HUES48 (cell line): Measurements from ENCODE around the gene KCNE3.

Experiments used
- H3K27ac ChIP-seq: one replicate; pipeline ENCODE4 v1.7.0; 2013; ENCODE audit warnings: low read depth, low read length, inconsistent platforms
- H3K27me3 ChIP-seq: 2 replicates; pipeline ENCODE4 v1.6.1; 2013; ENCODE audit warnings: mild to moderate bottlenecking, low read length; ENCODE audit not compliant: control insufficient read depth, insufficient read depth
- H3K36me3 ChIP-seq: 2 replicates; pipeline ENCODE4 v1.6.1; 2013; ENCODE audit warnings: low read length; ENCODE audit not compliant: control insufficient read depth, insufficient read depth
- H3K4me1 ChIP-seq: 2 replicates; pipeline ENCODE4 v1.6.1; 2013; ENCODE audit warnings: mild to moderate bottlenecking, low read length; ENCODE audit not compliant: control insufficient read depth, insufficient read depth
- H3K4me3 ChIP-seq: 2 replicates; pipeline ENCODE4 v1.5.1; 2013; ENCODE audit warnings: mild to moderate bottlenecking, low read depth, low read length
- H3K9ac ChIP-seq: 2 replicates; pipeline ENCODE4 v1.6.1; 2013; ENCODE audit warnings: mild to moderate bottlenecking, low read depth, low read length, moderate library complexity
- H3K9me3 ChIP-seq: 2 replicates; pipeline ENCODE4 v1.6.1; 2013; ENCODE audit warnings: low read length; ENCODE audit not compliant: control insufficient read depth, insufficient read depth

The KCNE3 gene

GRCh38 chr11:74487875-74488274 lies 20.5 kb upstream of the KCNE3 start:
- Histone ChIP-seq H3K27me3 (no peaks in the 10 kb centered on the region), H3K9me3 (no peaks in the 10 kb centered on the region), H3K4me3 (no peak overlapping the region), H3K9ac (no peak overlapping the region), H3K27ac (no peak overlapping the region), H3K4me1 (no peaks in the 10 kb centered on the region), H3K36me3 (no peaks in the 10 kb centered on the region)

DNA sequence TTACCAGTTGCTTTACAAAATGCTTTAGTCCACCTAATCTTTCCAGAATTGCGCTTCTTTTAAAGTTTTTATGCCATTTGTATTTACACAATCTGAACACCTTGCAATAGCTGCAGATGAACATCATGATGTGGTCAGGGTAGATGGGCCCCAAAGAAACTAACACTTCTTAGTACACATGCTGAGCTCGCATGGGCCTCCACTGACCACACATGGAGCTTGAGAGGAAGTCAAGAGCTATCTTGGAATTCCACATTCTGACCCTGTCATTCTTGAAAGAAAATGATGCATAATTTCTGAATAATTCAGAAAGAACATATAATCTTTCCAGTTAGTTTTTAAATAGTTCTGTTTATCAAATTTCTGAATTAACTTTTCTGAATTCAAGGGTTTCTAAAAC lies 18.5 kb upstream of the KCNE3 start:
- no peaks in the 10 kb centered on the region for H3K4me1 ChIP-seq
- H3K9me3 ChIP-seq: no peaks in the 10 kb centered on the region
- no peak overlapping the region for H3K9ac ChIP-seq
- no peak overlapping the region for H3K4me3 ChIP-seq
- no peaks in the 10 kb centered on the region for H3K27me3 ChIP-seq
- no peak overlapping the region for H3K27ac ChIP-seq
- H3K36me3 ChIP-seq: no peaks in the 10 kb centered on the region

- no peaks in the 10 kb centered on the region for H3K4me1 ChIP-seq
- H3K9ac ChIP-seq: no peak overlapping the region
- no peaks in the 10 kb centered on the region for H3K9me3 ChIP-seq
- no peak overlapping the region for H3K4me3 ChIP-seq
- H3K36me3 ChIP-seq: no peaks in the 10 kb centered on the region
- no peak overlapping the region for H3K27ac ChIP-seq
- H3K27me3 ChIP-seq: no peaks in the 10 kb centered on the region
Observed at GRCh38 chr11:74480688-74481417, 13.5 kb upstream of the KCNE3 start.

DNA sequence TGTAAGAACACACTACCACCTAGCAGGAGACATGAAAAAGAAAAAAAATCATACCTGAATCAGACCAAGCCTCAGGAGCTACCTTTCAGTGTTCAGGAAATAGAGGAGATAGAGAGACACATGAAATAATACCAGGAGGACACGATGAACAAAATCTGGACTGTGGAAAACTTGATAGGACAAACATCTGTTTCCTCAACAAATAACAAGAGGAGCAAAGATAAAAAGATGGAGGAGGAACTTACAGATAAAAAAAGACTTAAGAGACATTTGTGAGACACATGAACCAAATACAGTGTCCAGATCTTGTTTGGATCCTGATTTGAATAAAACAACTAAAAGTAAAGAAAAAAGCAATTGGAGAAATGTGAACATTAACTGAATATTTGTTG lies 12.4 kb upstream of the KCNE3 start:
- Histone ChIP-seq H3K9ac (no peak overlapping the region), H3K27me3 (no peaks in the 10 kb centered on the region), H3K27ac (no peak overlapping the region), H3K4me3 (no peak overlapping the region), H3K9me3 (no peaks in the 10 kb centered on the region), H3K4me1 (no peaks in the 10 kb centered on the region), H3K36me3 (no peaks in the 10 kb centered on the region)

GRCh38 chr11:74478877-74479731 lies 11.8 kb upstream of the KCNE3 start:
- H3K4me3 ChIP-seq: no peak overlapping the region
- no peaks in the 10 kb centered on the region for H3K27me3 ChIP-seq
- H3K9ac ChIP-seq: no peak overlapping the region
- H3K36me3 ChIP-seq: no peaks in the 10 kb centered on the region
- no peaks in the 10 kb centered on the region for H3K4me1 ChIP-seq
- H3K9me3 ChIP-seq: no peaks in the 10 kb centered on the region
- no peak overlapping the region for H3K27ac ChIP-seq

GRCh38 chr11:74476536-74476935 lies 9.2 kb upstream of the KCNE3 start:
- no peak overlapping the region for H3K9ac ChIP-seq
- H3K4me1 ChIP-seq: no peaks in the 10 kb centered on the region
- H3K27me3 ChIP-seq: no peaks in the 10 kb centered on the region
- H3K9me3 ChIP-seq: no peaks in the 10 kb centered on the region
- no peak overlapping the region for H3K27ac ChIP-seq
- H3K36me3 ChIP-seq: no peaks in the 10 kb centered on the region
- H3K4me3 ChIP-seq: no peak overlapping the region

GRCh38 chr11:74474316-74474715 lies 7.0 kb upstream of the KCNE3 start:
- Histone ChIP-seq H3K36me3 (no peaks in the 10 kb centered on the region), H3K27me3 (no peaks in the 10 kb centered on the region), H3K27ac (no peak overlapping the region), H3K9me3 (no peaks in the 10 kb centered on the region), H3K4me1 (no peaks in the 10 kb centered on the region), H3K4me3 (no peak overlapping the region), H3K9ac (no peak overlapping the region)

DNA sequence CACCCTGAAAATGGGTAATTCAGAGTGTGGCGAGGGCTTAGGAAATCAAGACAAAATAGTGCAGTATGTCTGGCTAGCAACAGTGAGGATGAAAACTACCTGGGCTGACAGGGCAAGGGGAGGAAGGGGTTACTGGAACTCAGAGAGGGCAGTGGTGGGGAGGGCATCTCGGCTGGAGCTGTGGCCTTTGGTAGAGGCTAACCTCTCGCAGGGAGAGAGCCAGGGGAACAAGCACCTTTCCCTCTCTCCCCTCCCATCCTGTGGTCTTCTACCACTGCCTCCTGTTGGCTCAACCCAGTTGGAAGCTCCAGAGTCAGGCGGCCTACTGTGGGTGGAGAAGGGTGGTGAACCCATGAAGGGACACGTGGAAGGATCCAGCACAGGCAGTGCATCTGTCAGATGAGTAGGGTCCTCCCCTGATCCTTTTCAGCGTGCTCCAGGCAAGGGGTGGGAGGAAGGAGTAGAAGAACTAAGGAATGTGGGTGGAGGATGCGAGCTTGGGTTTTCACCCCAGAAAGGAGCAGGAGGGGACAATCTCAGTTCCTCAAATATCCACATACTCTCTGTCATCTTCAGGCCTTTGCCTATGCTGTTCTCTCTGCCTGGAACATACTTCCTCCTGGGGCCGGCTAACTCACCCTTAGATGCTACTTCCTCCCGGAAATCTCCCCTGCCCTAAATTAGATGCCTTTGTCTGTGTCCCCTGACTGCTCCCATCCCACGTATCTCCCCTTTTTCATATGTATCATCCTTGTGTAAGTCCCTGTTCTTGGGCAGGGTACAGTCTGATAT lies 6.2 kb upstream of the KCNE3 start:
- Histone ChIP-seq H3K36me3 (no peaks in the 10 kb centered on the region), H3K27me3 (no peaks in the 10 kb centered on the region), H3K9ac (no peak overlapping the region), H3K4me3 (no peak overlapping the region), H3K27ac (no peak overlapping the region), H3K9me3 (no peaks in the 10 kb centered on the region), H3K4me1 (no peaks in the 10 kb centered on the region)

- Histone ChIP-seq H3K27ac (no peak overlapping the region), H3K4me3 (no peak overlapping the region), H3K36me3 (no peaks in the 10 kb centered on the region), H3K27me3 (peaks cover 11% of the 10 kb centered on the region), H3K4me1 (peaks cover 11% of the 10 kb centered on the region), H3K9ac (no peak overlapping the region), H3K9me3 (no peaks in the 10 kb centered on the region)
Observed at GRCh38 chr11:74471668-74472429, 4.5 kb upstream of the KCNE3 start.

- Histone ChIP-seq H3K27me3 (peaks cover 19% of the 10 kb centered on the region), H3K4me3 (no peak overlapping the region), H3K27ac (no peak overlapping the region), H3K36me3 (no peaks in the 10 kb centered on the region), H3K4me1 (peaks cover 12% of the 10 kb centered on the region), H3K9me3 (no peaks in the 10 kb centered on the region), H3K9ac (no peak overlapping the region)
Observed at GRCh38 chr11:74471037-74471436, 3.7 kb upstream of the KCNE3 start.
